HG02571 (cell line): ENCODE data around the gene CEP97.
A peak's percentile ranks its signal among the peaks of the same experiment; 100 is the strongest.
"Not testable (repeated sequence)": the region's sequence is repeated elsewhere in the genome, so short reads cannot be mapped to it uniquely, and the experiment has no call there.

Source experiments
- ATAC-seq: cut with Tn5 transposase; IDR thresholded peaks from one replicate; pipeline ENCODE4 v1.9.1; 2021; ENCODE audit warnings: mild to moderate bottlenecking, moderate library complexity; ENCODE audit not compliant: unreplicated experiment

The CEP97 gene, protein sequence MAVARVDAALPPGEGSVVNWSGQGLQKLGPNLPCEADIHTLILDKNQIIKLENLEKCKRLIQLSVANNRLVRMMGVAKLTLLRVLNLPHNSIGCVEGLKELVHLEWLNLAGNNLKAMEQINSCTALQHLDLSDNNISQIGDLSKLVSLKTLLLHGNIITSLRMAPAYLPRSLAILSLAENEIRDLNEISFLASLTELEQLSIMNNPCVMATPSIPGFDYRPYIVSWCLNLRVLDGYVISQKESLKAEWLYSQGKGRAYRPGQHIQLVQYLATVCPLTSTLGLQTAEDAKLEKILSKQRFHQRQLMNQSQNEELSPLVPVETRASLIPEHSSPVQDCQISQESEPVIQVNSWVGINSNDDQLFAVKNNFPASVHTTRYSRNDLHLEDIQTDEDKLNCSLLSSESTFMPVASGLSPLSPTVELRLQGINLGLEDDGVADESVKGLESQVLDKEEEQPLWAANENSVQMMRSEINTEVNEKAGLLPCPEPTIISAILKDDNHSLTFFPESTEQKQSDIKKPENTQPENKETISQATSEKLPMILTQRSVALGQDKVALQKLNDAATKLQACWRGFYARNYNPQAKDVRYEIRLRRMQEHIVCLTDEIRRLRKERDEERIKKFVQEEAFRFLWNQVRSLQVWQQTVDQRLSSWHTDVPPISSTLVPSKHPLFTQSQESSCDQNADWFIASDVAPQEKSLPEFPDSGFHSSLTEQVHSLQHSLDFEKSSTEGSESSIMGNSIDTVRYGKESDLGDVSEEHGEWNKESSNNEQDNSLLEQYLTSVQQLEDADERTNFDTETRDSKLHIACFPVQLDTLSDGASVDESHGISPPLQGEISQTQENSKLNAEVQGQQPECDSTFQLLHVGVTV

DNA sequence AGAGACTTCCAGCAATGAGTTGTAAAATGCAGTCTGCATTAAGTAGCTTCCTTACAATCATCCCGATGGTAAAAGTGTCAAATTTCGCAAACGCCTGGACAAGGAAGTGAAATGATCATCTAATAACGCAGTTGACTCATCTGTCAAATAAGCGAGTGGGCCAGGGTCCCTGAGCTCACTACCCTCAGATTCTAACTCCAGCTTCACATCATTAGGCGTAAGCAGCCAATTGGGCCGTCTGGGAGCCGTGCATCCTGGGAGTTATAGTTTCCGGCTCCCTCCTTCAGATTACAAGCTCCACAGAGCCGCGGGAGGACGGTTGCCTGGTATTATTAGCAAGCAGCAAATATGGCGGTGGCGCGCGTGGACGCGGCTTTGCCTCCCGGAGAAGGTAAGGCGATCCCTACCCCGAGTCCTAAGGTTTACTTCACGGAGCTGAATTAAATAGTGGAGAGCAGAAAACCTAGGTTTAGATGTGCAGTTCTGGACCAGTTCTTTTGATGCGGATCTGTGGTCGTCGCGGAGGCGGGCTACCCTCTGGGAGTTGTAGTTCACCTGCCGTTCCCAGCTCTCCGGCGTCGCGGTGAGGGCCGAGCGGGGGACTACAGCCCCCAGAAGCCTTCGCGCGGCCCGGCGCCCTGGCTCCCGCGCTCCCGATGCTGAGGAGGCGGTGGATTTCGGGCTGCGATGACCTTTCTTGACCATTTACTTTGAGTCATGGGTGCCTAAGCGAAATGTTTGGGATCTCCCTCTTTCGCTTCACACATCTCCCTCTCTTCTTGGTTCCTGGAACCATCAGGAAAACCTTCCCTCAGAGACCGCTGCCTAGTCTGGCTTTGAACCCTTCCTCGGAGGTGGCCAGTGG lies at the start of gene CEP97:
TSS of gene CEP97 (plus strand) at position 286 of the 865 bp plus-strand sequence. CDS start at position 349, 63 bp downstream.
- peak; percentile 89 for ATAC-seq

DNA sequence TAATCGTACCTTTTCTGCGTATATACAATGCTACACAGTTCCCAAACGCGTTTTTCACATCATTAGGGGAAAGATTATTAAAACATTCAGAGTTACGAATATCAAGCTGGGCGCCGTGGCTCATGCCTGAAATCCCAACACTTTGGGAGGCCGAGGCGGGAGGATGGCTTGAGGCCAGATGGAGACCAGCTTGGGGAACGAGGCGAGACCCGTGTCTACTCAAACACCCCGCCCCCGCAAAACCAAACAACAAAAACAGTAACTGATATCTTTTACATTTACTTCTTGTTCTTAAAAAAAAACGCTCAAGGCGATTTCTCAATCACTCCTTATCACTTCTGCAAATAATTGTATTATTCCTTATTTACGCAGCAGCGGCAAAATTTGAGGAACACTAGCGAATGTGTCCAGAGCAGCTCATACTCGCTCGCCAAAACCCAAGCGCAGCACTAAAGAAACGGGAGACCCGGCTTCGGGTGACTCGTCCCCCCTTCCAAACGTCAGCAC lies 48.7 kb upstream of the CEP97 start:
- ATAC-seq: no peak

DNA sequence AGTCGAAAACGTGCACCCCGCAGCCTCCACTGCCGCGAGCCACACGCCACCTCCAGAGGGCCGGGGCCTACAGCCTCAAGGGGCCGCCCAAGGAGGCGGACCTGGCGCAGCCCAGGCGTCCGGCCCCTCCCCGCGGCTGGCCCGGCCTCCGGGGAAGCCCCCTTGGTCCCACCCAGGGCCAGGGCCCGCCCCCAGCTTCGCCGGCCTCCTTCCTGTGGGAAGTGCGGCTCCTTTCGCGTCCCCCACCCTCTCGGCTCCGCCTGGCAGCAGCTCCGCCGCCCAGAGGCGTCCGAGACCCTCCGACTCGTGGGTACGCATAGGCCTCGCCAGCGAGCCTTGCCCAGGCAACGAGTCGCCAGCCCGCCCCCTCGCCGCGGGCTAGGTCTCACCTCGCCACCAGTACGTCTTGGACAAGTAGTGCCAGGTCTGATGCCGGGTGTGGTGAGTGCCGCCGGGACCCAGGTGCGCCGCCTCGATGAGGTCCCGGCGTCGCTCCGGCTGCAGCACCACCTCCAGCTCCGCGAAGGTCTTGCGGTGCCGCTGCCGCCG lies 48.1 kb upstream of the CEP97 start:
- ATAC-seq: peak; percentile 83

DNA sequence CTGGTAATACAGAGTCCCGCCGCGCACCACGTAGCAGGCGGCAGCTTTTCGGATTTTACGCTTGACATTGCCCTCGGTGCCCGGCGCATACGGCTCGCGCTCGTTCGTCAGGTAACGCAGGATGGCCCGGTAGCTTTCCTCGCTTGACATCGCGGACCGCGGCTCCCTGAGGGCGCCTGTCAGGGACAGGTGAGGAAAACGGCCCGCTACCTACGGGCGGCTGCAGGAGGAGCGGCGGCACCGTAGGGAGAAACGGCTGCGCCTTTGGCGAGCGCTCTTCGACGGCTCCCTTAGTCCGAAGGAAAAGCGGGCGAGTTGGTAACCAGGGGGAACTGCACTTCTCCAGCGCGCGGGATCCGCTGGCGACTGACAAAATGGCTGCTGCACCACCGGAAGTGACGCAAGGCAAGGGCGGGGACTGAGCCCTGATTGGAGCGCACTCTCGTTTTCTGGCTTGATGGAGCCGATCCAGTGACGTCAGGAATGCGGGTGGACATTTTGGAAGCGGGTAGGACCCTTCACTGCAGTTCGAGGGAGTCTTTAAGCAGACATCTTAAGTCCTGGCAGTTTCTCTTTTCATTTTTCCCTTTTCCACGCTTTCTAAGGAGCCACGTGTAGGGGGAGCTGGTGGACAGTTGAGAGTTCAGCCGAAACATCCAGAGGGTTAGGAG lies 47.5 kb upstream of the CEP97 start, which contains the start of gene ZBTB11:
TSS of gene ZBTB11 (minus strand) at position 368 of the 671 bp plus-strand sequence. CDS start at position 150, 218 bp downstream.
- peak; percentile 70 for ATAC-seq

DNA sequence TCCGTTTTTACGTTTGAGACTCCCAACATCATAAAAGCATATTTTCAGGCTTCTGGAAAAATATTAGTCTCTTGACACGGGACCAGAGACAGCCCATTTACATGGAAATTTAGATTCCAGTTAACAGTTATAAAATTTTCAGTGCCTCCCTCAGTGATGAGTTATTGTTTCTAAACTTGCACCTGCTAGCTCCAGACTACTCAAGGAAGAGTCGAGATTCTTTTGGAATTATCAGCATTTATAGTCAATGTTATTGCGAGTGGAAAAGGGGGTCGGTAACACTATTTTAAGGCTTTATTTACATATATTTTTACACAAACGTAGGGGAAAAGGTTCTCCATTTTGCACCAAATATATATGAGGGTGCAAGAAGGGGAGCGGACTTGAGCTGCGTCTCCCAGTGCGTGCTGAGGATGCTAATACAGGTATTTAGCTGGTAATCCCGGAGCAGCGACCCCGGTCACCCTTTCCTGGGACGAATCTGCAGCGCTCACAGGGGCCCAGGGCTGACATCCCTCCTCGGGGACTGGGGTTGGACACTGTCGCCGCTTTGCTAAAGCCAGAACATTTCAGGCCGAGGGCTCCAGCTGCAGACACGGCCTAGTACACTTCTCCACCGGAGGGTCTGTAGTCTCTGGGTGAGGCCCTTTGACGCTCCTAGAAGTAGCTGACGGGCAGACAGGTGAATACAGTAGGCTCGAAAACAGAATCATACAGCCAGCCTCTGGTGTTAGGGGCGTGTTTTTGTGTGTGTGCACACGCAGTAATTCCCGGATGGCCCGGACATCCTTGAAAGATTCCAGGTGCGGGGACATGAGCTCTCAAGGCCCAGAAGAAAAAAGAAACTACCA lies 46.8 kb upstream of the CEP97 start:
- ATAC-seq: no peak

DNA sequence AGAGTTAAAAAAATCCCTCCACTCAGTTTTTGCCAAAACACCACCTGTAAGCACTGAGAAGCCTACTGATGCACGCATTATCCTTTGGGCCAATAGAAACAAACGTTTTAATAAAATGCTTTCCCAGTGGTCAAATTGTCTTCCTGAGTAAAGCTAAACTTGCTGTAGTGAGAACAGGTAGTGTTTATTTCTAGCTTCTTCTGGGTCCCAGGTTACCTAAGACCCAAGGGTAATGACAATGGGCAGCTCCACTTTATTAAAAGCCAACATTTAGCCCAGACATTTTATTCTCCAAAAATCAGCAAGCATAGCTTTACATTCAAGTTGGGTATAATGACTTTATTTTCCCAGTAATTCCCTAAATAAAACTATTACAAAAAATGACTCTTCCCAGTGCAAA lies 45.6 kb upstream of the CEP97 start:
- not testable (repeated sequence) for ATAC-seq

DNA sequence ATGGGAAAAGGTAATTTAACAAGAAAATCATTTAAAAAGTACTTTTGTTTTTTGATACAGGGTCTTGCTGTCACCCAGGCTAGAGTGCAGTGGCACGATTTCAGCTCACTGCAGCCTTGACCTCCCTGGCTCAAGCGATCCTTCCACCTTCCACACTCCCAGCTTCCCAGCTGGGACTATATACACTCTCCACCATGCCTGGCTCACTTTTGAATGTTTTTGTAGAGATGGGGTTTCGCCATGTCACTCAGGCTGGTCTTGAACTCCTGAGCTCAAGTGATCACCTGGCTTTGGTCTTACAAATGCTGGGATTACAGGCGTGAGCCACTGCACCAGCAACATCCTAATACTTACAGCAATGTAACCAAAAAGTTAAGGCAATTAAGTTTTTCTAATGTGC lies 43.9 kb upstream of the CEP97 start:
- no peak for ATAC-seq

DNA sequence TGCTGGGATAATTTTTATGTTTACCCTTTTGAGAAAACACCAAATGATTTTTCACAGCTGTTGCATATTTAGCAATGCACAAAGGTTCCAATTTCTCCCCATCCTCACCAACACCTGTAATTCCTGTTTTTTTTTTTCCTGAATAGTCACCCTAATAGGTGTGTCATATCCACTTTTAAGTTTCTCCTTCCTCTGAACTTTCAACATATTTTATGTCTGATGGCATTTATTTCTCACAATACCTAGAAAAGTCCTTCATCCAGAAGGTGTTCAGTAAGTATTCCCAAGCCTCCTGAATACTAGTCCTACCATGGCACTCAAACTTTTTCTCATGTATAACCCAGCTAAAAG lies 39.4 kb upstream of the CEP97 start:
- ATAC-seq: no peak

DNA sequence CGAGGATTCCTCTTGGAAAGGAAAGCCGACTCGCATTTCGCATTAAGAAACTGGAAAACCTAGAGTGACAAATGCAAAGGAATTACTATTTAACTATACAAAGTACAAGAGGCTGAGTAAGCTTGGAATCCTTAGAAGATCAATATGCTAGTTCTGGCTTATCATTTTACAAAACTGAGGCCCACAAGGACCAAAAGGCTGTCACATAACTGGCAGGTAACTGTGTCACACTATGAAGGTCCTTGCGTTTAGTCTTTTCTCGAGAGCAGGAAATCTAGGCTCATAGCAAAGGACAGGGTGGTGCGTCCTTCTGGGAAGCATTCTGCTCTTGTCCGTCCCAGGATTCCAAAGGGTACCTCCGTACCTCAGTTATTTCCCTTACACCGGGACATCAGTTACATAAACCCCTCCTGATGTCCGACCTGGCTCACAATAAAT lies 38.5 kb upstream of the CEP97 start:
- peak; percentile 5 for ATAC-seq

DNA sequence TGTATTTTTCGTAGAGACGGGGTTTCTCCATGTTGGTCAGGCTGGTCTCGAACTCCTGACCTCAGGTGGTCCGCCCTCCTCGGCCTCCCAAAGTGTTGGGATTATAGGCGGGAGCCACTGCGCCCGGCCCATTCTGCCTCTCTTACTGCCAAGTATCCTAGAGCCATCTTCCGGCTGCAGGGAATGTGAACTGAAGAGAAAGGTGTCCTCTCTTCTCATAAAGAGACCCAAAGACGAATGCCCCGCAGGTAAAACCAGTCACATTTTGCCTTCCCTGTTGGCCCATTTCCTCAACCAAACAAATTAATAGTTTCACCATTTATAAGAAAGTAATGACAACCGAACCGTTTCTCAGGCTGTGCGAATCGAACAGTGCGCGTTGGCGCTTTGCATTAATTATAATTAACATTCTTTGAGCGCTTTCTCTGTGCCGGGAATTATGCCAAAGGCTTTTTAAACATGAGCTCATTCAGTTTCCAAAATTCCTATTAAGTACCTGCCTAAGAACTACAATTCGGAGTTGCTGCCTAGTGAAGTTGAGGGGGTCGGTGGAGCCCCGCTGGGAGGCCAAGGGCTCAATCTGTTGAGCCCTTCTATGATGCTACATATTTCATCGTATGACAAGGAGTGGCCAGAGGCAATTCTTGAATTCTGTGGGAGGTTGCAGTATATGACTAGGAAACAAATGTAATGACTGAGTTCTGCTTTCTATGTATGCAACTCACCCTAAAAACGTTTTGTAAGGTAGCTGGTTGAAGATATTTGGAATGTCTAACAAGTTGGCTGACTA lies 37.1 kb upstream of the CEP97 start:
- no peak for ATAC-seq

DNA sequence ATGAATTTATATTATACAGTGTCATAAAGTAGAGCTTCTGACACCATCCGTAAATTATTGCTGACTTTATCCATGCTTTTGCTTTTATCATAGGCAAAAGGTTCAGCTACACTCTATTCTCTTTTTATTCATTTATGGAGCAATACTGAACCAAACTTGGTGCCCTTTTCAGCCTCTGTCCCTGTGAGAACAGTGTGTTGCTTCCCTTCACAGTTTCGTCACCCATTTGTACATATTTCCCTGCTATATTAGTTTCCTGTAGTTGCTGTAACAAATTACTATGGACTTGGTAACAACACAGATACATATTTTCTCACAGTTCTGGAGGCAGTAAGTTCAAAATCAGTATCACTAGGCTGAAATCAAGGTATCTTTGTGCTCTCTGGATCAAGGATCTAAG lies 35.1 kb upstream of the CEP97 start:
- no peak for ATAC-seq

DNA sequence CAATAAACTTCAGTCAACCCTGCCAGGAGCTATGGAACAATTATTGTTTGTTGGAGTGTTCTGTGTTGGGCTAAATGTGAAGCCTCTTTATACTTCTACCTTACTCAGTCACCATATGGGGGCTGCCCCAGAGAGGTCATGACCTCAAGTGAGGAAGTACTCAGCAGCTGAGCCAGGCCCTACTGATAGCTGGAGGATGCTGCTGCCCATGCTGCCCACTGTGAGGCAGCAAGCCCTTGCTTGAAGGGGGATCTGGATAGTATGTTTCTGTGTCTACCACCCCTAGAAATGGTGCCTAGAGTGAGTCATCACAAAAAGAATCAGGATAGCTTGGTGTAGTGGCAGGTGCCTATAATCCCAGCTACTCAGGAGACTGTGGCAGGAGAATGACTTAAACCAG lies 33.4 kb upstream of the CEP97 start:
- peak; percentile 43 for ATAC-seq

DNA sequence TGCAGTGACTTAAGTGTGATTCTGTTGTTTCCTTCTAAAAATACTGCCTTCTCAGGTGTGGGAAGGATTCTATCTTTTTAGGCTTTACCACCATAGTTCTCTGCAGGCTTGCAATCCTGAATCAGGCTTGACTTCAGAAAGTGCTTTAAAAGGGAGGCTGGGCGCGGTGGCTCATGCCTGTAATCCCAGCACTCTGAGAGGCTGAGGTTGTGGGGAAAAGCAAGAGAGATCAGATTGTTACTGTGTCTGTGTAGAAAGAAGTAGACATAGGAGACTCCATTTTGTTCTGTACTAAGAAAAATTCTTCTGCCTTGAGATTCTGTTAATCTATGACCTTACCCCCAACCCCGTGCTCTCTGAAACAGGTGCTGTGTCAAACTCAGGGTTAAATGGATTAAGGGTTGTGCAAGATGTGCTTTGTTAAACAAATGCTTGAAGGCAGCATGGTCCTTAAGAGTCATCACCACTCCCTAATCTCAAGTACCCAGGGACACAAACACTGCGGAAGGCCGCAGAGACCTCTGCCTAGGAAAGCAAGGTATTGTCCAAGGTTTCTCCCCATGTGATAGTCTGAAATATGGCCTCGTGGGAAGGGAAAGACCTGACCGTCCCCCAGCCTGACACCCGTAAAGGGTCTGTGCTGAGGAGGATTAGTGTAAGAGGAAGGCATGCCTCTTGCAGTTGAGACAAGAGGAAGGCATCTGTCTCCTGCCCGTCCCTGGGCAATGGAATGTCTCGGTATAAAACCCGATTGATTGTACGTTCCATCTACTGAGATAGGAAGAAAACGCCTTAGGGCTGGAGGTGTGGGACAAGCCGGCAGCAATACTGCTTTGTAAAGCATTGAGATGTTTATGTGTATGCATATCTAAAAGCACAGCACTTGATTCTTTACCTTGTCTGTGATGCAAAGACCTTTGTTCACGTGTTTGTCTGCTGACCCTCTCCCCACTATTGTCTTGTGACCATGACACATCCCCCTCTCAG lies 32.4 kb upstream of the CEP97 start:
- ATAC-seq: not testable (repeated sequence)

DNA sequence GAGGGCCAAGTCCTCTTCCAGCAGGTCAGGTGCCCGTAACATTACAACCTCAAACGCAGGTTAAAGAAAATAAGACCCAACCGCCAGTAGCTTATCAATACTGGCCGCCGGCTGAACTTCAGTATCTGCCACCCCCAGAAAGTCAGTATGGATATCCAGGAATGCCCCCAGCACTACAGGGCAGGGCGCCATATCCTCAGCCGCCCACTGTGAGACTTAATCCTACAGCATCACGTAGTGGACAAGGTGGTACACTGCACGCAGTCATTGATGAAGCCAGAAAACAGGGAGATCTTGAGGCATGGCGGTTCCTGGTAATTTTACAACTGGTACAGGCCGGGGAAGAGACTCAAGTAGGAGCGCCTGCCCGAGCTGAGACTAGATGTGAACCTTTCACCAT lies 30.9 kb upstream of the CEP97 start:
- ATAC-seq: peak; percentile 67

DNA sequence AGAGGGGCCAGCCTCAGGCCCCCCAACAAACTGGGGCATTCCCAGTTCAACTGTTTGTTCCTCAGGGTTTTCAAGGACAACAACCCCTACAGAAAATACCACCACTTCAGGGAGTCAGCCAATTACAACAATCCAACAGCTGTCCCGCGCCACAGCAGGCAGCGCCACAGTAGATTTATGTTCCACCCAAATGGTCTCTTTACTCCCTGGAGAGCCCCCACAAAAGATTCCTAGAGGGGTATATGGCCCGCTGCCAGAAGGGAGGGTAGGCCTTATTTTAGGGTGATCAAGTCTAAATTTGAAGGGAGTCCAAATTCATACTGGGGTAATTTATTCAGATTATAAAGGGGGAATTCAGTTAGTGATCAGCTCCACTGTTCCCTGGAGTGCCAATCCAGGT lies 29.6 kb upstream of the CEP97 start:
- ATAC-seq: not testable (repeated sequence)

DNA sequence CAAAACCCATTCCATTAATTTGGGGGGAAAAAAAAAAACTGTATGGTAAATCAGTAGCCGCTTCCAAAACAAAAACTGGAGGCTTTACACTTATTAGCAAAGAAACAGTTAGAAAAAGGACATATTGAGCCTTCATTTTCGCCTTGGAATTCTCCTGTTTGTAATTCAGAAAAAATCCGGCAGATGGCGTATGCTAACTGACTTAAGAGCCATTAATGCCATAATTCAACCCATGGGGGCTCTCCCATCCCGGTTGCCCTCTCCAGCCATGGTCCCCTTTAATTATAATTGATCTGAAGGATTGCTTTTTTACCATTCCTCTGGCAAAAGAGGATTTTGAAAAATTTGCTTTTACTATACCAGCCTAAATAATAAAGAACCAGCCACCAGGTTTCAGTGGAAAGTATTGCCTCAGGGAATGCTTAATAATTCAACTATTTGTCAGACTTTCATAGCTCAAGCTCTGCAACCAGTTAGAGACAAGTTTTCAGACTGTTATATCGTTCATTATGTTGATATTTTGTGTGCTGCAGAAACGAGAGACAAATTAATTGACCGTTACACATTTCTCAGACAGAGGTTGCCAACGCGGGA lies 28.5 kb upstream of the CEP97 start:
- ATAC-seq: no peak
